HG02642 (cell line): ENCODE measurements around the gene E4F1.
"Not testable (repeated sequence)": the region's sequence is repeated elsewhere in the genome, so short reads cannot be mapped to it uniquely, and the experiment has no call there.

Experiments
- ATAC-seq: cut with Tn5 transposase; IDR thresholded peaks from one replicate; pipeline ENCODE4 v1.9.1; 2021; ENCODE audit warnings: mild to moderate bottlenecking; ENCODE audit not compliant: unreplicated experiment, poor library complexity

The E4F1 gene

DNA sequence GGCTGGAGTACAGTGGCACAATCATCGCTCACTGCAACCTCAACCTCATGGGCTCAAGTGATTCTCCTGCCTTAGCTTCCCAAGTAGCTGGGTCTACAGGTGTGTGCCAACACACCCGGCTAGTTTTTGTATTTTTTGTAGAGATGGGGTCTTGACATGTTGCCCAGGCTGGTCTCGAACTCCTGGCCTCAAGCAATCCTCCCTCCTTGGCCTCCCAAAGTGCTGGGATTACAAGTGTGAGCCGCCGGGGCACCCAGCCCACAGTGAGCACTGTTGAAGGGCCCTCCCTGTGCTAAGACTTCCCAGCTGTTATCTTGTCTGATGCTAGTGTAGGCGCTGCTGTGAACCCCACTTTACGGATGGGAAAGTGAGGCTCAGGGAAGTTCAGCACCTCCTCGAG, 35.0 kb upstream of the E4F1 start:
- no peak for ATAC-seq

GRCh38 chr16:2189252-2189893, 34.0 kb upstream of the E4F1 start:
- no peak for ATAC-seq

- no peak for ATAC-seq
These were observed 33.3 kb upstream of the E4F1 start for GRCh38 chr16:2190002-2190658.

DNA sequence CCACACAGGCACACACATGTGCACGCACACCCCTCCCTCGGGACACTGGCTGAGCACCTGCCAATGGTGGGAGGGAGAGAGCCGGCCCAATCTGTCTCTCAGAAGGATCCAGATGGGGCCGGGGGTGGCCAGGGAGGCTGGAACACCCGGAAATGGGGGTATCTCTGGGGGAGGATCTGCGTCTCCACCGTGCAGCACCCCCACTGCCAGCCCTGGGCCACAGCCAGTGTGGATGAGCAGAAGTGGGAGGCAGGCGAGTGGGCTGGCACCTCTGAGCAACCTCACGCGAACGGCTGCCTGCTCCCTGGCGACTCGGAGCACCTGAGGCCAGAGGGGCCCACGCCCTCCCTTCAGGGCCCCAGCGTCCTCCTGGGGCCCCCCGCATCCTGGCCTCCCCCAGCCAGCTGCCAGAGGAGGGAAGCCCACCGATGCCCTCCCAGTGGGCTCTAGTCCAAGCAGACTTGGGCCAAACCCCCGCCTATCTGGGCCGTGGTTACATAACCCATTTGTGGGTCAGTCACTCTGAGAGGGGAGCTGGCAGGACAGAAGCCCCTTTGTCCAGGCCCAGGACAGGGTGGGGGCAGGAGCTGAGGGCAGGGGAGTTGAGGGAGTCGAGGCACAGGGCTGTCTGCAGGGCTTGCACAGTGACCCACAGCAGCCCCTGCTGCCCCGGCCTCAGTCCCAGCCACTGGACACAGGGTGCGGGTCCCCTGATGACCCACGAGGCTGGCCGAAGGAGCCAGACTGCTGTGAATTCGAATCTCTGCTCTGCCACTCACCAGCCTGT, 32.5 kb upstream of the E4F1 start:
- ATAC-seq = no peak

GRCh38 chr16:2191446-2191706, 32.0 kb upstream of the E4F1 start:
- no peak for ATAC-seq

DNA sequence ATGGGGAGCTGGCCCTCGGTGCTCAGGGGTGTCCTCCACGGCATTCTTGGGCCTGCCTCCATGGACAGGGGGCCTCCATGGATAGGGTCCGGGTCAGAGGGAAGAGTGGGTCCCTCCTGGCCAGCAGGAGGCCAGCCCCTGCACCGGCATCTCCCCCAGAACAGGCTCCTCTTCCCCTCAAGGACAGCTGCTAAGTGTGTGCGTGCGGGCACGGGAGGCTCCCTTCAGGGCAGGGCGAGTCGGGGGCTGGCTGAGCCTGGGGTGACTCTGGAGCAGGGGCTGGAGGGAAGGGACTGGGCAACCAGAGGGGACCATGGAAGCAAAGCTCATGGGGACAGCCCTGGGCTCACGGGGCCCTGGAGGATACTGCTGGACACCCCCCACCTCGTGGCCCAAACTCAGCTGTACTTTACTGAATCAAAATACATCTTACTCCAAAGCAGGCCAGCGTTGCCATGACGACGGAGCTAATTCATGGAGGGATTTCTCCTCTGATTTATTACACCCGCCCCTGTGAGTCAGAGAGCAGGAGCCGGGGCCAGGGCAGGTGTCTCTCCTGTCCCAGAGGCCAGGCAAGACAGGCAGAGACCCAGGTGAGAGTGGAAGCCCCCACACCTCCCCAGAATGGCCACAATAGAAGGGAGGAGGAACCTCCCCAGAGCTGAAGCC, 29.1 kb upstream of the E4F1 start:
- no peak for ATAC-seq

DNA sequence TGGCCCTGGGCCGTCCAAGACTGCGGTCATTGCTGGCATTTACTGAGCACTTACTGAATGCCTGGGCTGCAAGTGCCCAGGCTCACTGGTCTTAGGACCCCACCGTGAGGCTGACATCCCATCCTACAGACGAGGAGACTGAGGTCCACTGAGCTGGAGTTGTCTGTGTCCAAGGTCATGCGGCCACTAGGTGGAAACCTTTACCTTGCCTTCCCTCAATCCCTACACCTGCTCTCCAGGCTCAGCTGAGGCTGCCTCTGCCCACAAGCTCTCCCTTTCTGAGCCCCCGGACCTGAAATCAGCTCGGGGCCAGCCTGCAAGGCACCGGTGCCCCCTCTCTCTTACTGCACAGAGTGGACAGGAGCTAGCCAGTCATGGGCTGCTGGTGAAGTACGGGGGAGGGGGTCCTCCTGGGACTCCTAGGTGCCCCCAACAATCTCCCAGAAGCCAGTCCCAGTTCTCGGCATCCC, 28.5 kb upstream of the E4F1 start:
- ATAC-seq = no peak

DNA sequence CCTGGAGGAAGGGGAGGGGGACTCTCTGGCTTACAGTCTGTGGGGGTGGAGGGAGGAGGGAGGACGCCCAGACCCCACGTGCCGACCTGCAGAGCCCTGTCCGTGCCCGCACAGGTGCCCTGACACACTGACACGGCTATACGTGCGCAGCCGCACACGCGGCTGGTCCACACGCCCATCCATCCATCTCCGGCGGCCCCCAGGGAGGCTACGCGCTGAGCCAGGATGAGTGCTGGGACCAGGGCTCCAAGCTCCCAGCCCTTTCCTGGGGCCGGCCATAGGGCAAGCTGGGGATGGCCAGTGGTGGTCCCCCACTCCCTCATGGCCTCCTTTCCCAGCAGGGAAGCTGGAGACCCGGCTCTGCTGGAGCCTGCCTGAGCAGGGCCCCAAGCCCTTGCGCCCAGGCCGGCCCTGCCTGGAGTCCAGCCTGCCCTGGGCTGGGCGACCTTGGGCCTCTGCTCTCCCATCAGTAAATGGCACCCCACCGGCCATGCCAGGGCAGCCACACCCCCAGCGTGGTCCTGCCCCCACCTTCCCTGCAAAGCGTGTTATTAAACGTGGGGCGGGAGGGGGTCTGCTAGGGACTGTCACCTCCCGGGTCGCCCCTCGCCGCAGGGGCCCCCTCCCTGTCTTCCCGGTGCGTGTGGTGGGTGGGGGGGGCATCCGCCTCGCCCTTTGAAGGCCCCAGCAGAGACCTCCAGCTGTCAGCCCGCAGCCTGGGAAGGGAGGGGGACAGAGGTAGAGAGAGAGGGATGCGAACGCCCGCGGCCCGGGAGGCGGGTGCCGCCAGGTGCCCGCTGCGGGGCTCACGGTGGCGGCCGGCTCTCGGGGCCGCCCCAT, 27.8 kb upstream of the E4F1 start:
- no peak for ATAC-seq

DNA sequence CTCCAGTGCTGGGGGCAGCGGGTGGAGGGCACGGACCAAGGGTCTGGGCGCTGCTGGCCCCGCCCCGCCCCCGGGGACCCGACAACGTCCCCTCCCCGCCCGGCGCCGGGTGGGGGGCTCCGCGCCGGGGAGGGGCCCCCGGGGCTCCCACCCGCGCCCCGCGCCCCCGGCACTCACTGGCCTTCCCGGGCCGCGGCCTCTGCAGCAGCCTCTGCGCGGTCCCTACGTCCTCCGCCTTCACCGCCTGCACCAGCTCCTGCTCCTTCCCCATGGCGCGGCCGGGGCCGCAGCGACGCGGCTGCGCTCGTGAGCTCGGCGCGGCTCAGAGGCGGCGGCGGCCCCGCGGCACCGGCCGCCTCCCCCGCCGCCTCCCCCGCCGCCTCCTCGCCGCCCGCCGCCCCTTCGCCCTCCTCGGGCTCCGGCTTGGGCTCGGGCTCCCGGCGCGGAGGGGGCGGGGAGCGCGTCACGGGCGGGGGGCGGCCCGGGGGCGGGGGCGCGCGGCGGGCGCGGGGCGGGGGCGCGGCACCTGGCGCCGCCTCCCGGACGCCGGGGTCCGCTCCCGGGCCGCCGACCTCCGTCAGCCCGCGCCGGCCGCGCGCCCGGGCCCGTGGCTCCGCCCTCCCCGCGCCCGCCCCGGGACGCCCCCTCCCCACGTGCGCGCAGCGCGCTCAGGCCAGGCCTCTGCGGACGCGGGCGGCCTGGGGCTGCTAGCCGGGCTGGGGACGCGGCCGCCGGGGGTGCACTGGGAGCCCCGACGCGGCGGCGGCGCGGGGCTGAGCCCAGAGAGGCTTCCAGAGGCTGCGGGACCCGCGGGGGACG, 27.0 kb upstream of the E4F1 start, which contains the start of gene CASKIN1:
Gene CASKIN1 (minus strand): TSS at position 444 of the 819 bp plus-strand sequence. CDS start 173 bp downstream, at position 271.
- no peak for ATAC-seq

- no peak for ATAC-seq
These were observed 26.3 kb upstream of the E4F1 start for GRCh38 chr16:2196981-2197511.

GRCh38 chr16:2197765-2198164, 25.6 kb upstream of the E4F1 start:
- no peak for ATAC-seq

DNA sequence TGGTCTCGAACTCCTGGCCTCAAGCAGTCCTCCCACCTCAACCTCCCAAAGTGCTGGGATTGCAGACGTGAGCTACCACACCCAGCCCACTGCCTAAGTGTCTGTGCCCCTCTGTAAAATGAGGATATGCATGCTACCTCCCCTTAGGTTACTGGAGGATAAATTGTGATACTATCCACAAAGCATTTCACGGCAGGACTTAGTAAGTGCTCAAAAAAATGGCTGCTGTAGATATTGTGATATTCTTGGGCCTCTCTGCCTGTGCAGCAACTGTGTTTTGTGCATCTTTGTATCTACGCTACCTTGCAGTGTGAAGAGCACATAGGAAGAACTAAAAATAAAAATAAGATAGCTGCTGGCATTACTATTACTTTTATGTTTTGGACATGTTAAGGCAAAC, 25.1 kb upstream of the E4F1 start:
- ATAC-seq = no peak

- ATAC-seq = no peak
These were observed 24.3 kb upstream of the E4F1 start for GRCh38 chr16:2199095-2199494.

DNA sequence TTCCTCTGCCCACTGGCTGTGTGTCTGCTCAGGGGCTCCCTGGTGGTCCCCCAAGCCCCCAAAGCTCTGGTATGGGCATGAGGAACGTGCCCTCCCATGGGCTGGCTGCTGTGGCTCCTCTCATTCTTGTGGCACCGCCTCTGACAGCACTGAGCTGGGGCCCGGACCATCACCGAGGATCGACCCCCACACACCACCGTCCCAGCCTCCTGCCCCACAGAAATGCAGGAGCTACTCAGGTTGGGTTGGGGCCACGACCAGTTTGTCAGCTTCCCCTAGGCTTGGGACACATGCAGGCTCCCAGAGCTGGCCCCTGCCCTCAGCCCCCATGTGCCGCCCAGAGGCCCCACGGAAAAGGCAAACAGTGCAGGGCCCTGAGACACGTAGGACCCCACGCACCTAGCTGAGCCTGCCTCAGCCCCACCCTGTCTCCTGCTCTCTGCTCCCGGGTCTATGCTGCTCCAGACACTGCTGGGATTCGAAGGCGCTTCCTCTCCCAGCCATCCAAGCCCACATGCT, 23.7 kb upstream of the E4F1 start:
- no peak for ATAC-seq

GRCh38 chr16:2200313-2200712, 23.1 kb upstream of the E4F1 start:
- no peak for ATAC-seq

- ATAC-seq = not testable (repeated sequence)
These were observed 20.2 kb upstream of the E4F1 start for GRCh38 chr16:2203119-2203688.

GRCh38 chr16:2204416-2205103, 18.8 kb upstream of the E4F1 start:
- ATAC-seq = no peak
